HG02588 (cell line): ENCODE results near the gene C1orf159.
"Not testable (repeated sequence)": the region's sequence is repeated elsewhere in the genome, so short reads cannot be mapped to it uniquely, and the experiment has no call there.

Experiments used
- ATAC-seq: cut with Tn5 transposase; IDR thresholded peaks from one replicate; pipeline ENCODE4 v1.9.1; 2021; ENCODE audit warnings: mild to moderate bottlenecking, moderate library complexity; ENCODE audit not compliant: unreplicated experiment

Gene C1orf159

GRCh38 chr1:1115786-1116700, at the start of gene C1orf159:
C1orf159 (minus strand) TSS chr1:1116089; CDS start chr1:1091543, 24,546 bp downstream.
- peak; percentile 91 for ATAC-seq

GRCh38 chr1:1165485-1165884, 49.6 kb upstream of the C1orf159 start:
- ATAC-seq: no peak

GRCh38 chr1:1164701-1165451, 49.0 kb upstream of the C1orf159 start:
- no peak for ATAC-seq

- no peak for ATAC-seq
Measured at GRCh38 chr1:1164361-1164700, 48.4 kb upstream of the C1orf159 start.

- no peak for ATAC-seq
Measured at GRCh38 chr1:1163538-1164070, 47.7 kb upstream of the C1orf159 start.

GRCh38 chr1:1162597-1163537, 47.0 kb upstream of the C1orf159 start:
- no peak for ATAC-seq

GRCh38 chr1:1161683-1162079, 45.8 kb upstream of the C1orf159 start:
- no peak for ATAC-seq

GRCh38 chr1:1161078-1161682, 45.3 kb upstream of the C1orf159 start:
- ATAC-seq: no peak

GRCh38 chr1:1160281-1160930, 44.5 kb upstream of the C1orf159 start:
- no peak for ATAC-seq

GRCh38 chr1:1157914-1158710, 42.2 kb upstream of the C1orf159 start:
- ATAC-seq: no peak

- ATAC-seq: no peak
Measured at GRCh38 chr1:1157426-1157913, 41.6 kb upstream of the C1orf159 start.

GRCh38 chr1:1157033-1157365, 41.1 kb upstream of the C1orf159 start:
- no peak for ATAC-seq

DNA sequence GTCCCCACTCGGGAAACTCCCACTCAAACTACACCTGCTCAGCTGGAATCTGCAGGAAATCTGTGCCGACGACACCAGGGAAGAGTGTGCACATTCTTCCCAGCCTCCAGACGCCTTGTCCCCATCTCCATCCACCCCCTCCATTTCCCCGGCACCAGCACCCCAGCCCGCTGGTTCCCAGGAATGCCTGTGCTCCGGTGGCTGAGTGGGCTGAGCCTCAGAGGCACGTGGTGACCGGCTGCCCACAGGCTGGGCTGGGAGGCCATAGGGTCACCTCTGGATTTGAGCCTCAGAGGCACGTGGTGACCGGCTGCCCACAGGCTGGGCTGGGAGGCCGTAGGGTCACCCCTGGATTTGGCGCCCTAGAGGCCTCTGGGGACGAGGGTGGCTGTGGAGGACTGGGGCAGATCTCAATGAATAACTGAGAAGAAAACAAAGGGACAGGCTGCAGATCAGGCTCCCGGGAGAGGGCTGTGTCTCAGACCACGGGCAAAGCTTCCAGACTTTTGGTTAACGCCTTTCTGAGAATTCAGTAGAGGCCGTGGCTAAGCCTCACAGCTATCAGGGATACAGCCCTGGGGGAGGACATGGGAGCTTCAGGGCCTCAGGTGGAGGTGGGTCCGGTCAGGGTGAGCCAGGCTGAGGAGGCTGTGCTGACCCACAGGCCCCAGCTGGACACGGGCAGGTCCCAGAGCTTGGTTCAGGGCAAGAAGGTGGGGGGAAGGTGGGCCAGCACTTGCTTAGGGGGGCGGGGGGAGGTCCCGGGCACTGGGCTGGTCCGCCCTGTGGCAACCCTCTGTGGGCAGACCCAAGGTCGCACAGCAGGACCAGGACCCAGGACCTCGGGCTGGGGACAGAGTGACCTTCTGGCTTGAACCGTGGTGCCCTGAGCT, 40.5 kb upstream of the C1orf159 start:
- ATAC-seq: no peak

- ATAC-seq: no peak
Measured at GRCh38 chr1:1155258-1155657, 39.4 kb upstream of the C1orf159 start.

DNA sequence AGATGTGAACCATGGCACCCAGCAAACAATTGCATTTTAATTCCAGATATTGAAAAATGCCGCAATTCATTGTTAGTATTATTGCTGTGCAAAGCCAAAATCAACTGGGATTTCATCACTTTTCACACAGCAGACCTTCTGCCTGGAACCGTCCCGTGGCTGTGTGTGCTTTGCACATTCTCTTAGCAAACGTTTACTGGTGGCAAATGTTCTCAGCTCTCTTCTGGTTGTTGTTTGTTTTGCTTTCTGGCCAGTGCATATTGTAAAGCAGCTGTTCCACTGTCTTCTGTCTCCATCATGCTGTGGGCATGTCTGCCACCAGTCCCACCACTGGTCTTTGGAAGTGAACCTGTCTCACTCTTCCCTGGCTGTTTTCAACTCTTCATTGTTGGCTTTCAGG, 38.0 kb upstream of the C1orf159 start:
- ATAC-seq: no peak

DNA sequence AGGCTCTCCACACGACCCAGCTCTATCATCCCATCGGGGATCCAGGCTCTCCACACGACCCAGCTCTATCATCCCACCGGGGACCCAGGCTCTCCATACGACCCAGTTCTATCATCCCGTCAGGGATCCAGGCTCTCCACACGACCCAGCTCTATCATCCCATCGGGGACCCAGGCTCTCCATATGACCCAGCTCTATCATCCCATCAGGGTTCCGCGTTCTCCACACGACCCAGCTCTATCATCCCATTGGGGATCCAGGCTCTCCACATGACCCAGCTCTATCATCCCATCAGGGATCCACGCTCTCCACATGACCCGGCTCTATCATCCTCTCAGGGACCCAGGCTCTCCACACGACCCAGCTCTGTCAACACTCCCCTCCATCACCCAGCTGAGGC, 37.3 kb upstream of the C1orf159 start:
- not testable (repeated sequence) for ATAC-seq

DNA sequence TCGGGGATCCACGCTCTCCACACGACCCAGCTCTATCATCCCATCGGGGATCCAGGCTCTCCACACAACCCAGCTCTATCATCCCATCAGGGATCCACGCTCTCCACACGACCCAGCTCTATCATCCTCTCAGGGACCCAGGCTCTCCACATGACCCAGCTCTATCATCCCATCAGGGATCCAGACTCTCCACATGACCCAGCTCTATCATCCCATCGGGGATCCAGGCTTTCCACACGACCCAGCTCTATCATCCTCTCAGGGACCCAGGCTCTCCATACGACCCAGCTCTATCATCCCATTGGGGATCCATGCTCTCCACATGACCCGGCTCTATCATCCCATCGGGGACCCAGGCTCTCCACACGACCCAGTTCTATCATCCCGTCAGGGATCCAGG, 36.5 kb upstream of the C1orf159 start:
- ATAC-seq: not testable (repeated sequence)

DNA sequence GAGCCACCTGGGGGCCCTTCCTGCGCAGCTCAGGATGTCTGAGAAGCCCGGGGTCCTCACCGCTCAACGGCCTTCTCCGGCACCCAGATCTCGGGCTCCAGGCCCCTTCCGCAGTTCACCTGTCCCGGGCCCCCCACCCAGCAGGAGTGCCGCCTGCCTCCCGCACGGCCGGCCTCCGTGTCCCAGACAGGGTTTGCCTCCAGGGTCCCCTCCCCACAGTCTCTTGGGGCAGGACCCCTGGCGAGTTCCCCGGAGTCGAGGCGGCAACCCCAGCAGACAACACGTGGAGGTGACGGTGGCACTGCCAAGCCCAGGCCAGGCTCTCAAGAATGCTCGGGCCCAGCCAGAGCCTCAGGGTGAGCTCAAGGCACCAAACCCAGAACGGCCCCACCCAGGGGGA, 35.4 kb upstream of the C1orf159 start:
- ATAC-seq: no peak
